HEK293T (cell line): ENCODE measurements around the gene KIRREL3.

Source experiments
- BHLHE40 ChIP-seq: fragments of 450-650 bp; IDR thresholded peaks from 2 replicates; pipeline ENCODE4 v1.6.1; 2016; ENCODE audit warnings: mild to moderate bottlenecking, moderate library complexity, borderline replicate concordance
- ELF4 ChIP-seq: fragments of 450-650 bp; IDR thresholded peaks from 2 replicates; pipeline ENCODE4 v1.6.1; 2017; ENCODE audit warnings: antibody characterized with exemption
- SP1 ChIP-seq: fragments of 450-650 bp; IDR thresholded peaks from 2 replicates; pipeline ENCODE4 v1.6.1; 2017
- SUZ12 ChIP-seq: fragments of 450-650 bp; IDR thresholded peaks from 2 replicates; pipeline ENCODE4 v1.6.1; 2016; ENCODE audit warnings: mild to moderate bottlenecking
- ZNF384 ChIP-seq: fragments of 450-650 bp; IDR thresholded peaks from 2 replicates; pipeline ENCODE4 v1.6.1; 2016

DNA sequence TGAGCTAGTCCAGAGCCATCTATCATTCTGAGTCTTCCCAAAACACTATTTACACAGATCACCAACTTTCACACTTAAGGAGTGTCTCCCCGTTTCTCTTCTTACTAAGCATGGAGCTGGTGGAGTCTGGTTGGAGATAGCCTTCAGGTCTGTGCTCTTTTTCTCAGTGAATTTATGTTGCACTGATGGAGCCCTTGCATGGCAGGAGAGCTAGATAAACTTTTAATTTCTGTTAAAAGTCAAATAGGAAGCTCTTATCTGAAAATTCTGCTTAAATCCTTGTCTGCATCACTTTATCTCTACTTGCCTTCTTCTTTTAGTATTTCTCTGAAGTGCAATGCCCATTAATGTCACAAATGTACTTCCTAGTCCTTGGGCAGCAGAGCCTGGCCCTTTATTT lies 581.7 kb downstream of the KIRREL3 start:
- TF ChIP-seq SP1, result no peak
- TF ChIP-seq ZNF384, result no peak
- TF ChIP-seq BHLHE40, result no peak
- TF ChIP-seq SUZ12, result no peak
- no peak for TF ChIP-seq ELF4
